ENCODE results near the gene ERVH48-1.
"Not testable (repeated sequence)": the region's sequence is repeated elsewhere in the genome, so short reads cannot be mapped to it uniquely, and the experiment has no call there.

ERVH48-1 gene

DNA sequence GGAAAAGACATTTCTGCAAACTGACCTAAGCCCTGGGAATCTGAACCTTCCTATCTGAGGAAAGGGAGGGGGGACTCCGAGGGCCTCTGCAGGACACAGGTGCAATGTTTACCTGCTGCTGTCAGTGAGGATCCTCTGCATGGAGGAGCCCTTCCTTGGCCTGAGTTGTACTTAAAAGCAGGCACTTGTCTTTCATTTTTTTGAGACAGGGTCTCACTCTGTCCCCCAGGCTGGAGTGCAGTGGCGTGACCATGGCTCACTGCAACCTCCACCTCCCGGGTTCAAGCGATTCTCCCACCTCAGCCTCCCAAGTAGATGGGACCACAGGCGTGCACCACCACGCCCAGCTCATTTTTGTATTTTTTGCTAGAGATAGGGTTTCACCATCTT lies 13.2 kb upstream of the ERVH48-1 start:
- not testable (repeated sequence) for DNase-seq

- no peak for DNase-seq
Measured at GRCh38 chr21:42937960-42938605, 12.7 kb upstream of the ERVH48-1 start.

GRCh38 chr21:42937034-42937940 lies 11.9 kb upstream of the ERVH48-1 start:
- not testable (repeated sequence) for DNase-seq

- DNase-seq: not testable (repeated sequence)
Measured at GRCh38 chr21:42936360-42936759, 10.9 kb upstream of the ERVH48-1 start.

DNA sequence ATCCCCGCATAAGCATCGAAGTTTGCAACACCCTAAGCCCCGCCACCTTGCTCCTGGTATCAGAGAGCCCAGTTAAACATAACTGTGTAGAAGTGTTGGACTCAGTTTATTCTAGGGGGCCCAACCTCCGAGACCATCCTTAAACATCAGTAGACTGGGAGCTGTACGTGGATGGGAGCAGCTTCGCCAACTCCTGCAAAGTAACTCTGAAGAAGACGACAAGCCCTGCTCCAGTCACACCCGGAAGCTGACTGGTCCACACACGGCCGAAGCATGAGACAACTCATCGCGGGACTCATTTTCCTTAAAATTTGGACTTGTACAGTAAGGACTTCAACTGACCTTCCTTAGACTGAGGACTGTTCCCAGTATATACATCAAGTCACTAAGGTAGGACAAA lies 8.5 kb upstream of the ERVH48-1 start:
- not testable (repeated sequence) for DNase-seq

DNA sequence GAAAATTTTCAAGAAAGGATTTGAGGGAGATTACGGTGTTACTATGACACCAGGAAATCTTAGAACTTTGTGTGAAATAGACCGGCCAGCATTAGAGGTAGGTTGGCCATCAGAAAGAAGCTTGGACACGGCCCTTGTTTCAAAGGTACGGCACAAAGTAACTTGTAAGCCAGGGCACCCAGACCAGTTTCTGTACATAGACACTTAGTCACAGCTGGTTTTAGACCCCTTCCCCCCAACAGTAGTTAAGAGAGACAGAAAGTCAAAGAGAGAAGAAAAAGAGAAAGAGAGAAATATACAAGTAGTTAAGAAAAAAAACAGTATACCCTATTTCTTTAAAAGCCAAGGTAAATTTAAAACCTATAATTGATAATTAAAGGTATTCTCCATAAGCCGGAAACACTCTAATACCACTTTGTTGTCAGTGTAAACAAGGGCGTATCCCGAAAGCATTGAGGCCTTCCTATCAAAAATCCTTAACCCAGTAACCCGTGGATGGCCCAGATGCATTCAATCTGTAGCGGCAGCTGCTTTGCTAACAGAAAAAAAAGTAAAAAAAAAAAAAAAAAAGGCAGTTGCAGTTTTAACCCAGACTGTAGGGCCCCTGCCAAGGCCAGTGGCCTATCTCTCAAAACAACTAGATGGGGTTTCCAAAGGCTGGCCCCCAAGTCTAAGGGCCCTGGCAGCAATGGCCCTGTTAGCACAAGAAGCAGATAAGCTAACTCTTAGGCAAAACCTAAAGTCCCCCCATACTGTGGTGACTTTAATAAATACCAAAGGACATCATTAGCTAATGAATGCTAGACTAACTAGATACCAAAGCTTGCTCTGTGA lies 7.9 kb upstream of the ERVH48-1 start:
- DNase-seq: not testable (repeated sequence)

GRCh38 chr21:42932378-42933136 lies 7.1 kb upstream of the ERVH48-1 start:
- not testable (repeated sequence) for DNase-seq

DNA sequence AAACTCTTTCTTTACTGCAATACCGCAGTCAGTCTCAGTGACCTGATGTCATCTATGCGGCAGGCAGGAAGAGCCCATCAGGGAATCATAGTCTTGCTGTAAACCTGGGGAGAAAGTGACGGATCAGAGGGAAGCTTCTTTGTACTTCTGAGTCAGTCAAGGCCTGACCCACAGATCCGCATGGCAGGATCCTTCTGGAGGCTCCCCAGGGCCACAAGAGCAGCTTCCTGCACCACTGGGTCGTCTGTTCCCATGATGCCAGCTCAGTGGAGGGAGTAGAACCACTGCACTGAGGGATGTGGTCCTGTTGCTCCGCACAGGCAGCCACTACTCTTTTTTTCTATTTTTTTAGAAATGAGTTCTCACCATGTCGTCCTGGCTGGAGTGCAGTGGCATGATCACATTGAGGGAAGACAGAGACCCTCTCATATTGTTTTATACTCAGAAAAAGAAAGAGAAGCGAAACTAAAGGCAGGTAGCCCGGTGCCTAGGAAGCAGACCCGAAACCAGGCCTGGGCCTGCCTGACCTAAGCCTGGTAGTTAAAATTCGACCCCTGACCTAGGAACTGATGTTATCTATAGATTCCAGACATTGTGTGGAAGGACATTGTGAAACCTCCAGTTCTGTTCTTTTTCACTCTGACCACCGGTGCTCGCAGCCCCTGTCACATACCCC lies 6.3 kb upstream of the ERVH48-1 start:
- no peak for DNase-seq

DNA sequence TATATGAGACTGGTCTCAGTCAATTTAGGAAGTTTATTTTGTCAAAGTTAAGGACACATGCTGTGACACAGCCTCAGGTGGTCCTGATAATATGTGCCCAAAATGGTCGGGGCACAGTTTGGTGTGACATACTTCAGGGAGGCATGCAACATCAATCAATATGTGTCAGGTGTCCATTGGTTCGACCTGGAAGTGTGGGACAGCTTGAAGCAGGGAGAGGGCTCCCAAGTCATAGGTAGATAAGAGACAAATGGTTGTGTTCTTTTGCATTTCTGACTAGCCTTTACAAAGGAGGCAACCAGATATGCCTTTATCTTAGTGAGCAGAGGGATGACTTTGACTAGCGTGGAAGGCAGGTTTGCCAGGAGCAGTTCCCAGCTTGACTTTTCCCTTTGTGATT lies 4.5 kb upstream of the ERVH48-1 start:
- no peak for DNase-seq

DNA sequence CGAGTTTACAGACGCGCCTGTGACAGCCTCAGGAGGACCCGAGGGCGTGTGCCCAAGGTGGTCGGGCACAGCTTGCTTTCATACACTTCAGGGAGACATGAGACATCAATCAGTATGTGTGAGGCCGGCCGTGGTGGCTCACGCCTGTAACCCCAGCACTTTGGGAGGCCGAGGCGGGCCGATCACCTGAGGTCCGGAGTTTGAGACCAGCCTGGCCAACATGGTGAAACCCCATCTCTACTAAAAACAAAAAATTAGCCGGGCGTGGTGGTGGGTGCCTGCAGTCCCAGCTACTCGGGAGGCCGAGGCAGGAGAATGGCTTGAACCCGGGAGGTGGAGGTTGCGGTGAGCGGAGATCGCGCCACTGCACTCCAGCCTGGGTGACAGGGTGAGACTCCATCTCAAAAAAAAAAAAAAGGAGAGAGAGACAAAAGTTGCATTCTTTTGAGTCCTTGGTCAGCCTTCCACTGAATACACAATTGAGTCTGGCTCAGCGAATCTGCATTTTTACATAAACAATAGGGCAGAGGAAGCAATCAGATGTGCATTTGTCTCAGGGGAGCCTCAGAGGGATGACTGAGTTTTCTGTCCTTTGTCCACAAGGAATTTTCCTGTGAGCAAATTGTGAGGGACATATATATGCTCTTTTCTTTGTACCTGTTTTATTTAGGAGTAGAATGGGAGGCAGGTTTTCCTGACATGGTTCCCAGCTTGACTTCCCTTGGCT lies 2.2 kb upstream of the ERVH48-1 start:
- DNase-seq: not testable (repeated sequence)

GRCh38 chr21:42924433-42924751 lies 1.0 kb downstream of the ERVH48-1 start:
- no peak for DNase-seq

DNA sequence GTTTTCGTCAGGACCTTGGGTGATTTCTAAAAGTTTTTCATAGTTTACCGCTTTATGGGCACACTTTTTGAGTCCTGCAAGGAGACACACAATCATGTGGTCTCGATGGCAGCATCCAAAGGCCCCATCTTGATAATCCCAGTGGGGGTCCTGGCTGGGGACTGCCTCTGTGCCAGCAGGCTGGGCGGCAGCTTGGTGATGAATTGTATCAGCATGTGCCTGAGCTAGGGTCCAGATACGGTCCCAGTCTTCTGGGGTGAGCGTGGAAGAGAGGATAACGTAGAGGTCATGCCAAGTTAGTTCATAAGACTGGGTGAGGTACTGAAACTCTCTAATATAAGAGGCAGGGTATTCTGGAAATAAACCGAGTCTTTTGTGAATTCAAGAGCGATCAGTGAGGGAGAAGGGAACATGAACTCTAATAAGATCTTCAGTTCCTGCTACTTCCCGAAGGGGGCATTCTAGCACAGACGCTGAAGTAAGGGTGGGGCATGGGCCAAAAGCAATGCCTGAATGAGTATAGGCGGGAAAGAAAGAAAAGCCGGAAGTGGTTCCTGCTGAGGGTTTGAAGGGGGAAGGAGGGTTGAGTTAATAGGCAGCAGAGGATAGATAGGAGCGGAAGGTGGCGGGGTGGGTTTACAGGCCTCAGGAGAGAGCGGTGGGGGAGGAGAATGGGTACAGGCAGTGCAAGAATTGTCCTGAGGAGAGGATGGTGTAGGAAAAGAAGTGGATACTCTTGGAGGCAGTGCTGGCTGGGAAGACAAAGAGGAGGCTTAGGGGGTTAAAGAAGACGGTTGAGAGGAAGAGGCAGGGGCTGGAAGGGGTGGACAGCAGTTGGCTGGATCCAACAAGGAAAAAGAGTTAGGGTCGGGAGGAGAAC lies 1.6 kb downstream of the ERVH48-1 start:
- peak; percentile 68 to 75 for DNase-seq

- DNase-seq: no peak
Measured at GRCh38 chr21:42922918-42923317, 2.5 kb downstream of the ERVH48-1 start.

GRCh38 chr21:42921927-42922326 lies 3.5 kb downstream of the ERVH48-1 start:
- no peak for DNase-seq

DNA sequence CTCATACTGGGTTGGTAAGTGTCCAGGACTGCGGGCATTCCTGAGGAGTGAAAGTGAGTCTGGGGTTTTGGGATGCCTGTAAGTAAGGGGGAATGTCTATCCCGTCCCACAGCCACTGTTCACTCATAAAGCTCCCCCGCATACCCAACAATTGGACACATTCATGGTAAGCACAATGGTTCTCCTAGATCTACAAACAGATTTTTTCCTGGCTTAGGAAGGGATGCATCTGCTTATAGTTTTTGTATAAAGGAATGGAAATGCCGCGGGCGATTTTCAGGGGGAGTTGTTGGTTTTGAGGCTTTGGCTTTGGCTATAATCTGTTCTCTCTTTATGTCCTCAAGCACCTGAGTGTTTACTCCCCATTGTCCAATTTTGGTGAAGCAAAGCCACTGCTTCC lies 7.1 kb downstream of the ERVH48-1 start:
- DNase-seq: no peak

GRCh38 chr21:42913476-42913875 lies 12.0 kb downstream of the ERVH48-1 start:
- no peak for DNase-seq

- not testable (repeated sequence) for DNase-seq
Measured at GRCh38 chr21:42911920-42912319, 13.5 kb downstream of the ERVH48-1 start.

DNA sequence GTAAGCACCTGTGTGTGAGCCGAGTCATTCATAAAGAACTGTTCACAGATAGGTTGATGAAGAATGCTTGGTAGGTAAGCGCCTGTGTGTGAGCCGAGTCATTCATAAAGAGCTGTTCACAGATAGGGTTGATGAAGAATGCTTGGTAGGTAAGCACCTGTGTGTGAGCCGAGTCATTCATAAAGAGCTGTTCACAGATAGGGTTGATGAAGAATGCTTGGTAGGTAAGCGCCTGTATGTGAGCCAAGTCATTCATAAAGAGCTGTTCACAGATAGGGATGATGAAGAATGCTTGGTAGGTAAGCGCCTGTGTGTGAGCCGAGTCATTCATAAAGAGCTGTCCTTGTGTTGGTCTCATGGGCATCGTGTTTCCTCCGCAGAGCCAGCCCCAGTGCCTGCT lies 16.9 kb downstream of the ERVH48-1 start:
- DNase-seq: not testable (repeated sequence)

- no peak for DNase-seq
Measured at GRCh38 chr21:42906233-42906632, 19.2 kb downstream of the ERVH48-1 start.

DNA sequence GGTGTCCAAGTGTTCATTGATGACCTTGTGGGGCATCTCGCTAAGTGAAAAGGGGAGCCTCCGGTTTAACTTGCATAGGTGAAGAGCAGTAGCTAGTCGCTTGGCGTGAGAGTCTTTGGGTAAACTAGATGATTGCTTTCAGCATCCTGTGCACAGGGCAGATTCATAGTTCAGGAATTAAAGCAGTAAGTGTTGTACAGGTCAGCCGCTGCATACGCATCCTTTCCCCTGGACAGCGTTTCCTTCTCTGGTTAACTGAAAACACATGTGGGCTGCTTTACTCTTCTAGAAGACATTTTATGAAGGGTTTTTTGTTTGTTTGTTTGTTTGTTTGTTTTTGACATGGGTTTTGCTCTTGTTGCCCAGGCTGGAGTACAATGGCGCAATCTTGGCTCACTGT lies 20.2 kb downstream of the ERVH48-1 start:
- DNase-seq: no peak
